HCT116 (cell line): ENCODE data around the gene MAP1LC3B2. TPM values are rescaled to one million over a fixed set of nuclear protein-coding genes. Genes with fewer than 3 reads are reported as not detected.

Experiments used
- ATAC-seq: fragments of 200-7000 bp; cut with Tn5 transposase; 2 replicates; pipeline ENCODE4 v1.9.1; 2020; ENCODE audit warnings: mild to moderate bottlenecking, moderate library complexity
- BruUV-seq: library from RNA; stranded (reverse); fragments of 400-500 nt; replicated peaks from 2 replicates; lab custom pipeline; 2021; lab: Mats Ljungman, UMichigan
- CTCF ChIA-PET: fragments of 300-600 bp; sonication (Branson Sonifier 250); formaldehyde crosslinking; loops from one replicate; lab custom pipeline; 2021; ENCODE audit warnings: antibody characterized with exemption; lab: Charles Lee
- POLR2A ChIA-PET: fragments of 300-600, 350-600 bp; sonication (Branson Sonifier 250); formaldehyde crosslinking; loops from one replicate; lab custom pipeline; 2021; ENCODE audit warnings: antibody characterized with exemption; lab: Charles Lee
- RAD21 ChIA-PET, 2 experiments: fragments of 300-600 bp; sonication (Branson Sonifier 250); formaldehyde crosslinking; loops; one replicate each; lab custom pipeline; 2023; ENCODE audit warnings: low total read pairs in 2 of 2; ENCODE audit not compliant: uncharacterized antibody in 2 of 2, unreplicated experiment in 2 of 2, low non-redundant PET in 1 of 2; lab: Charles Lee
- DNase-seq: peaks from one replicate; pipeline ENCODE4 v3.0.0-alpha.2; 2010; ENCODE audit warnings: low read depth, low spot score
- H2AFZ ChIP-seq: fragments of 200-600 bp; shearing (Covaris generic), sonication (generic); 2 replicates; pipeline ENCODE4 v1.6.1; 2017; ENCODE audit warnings: low read depth, mixed run types, mixed read lengths, antibody characterized with exemption, low read length; ENCODE audit not compliant: poor library complexity, severe bottlenecking
- H3K27ac ChIP-seq: 2 replicates; pipeline ENCODE4 v1.5.1; 2012; ENCODE audit warnings: low read depth, low read length
- H3K27me3 ChIP-seq: fragments of 200-600 bp; sonication (generic); 2 replicates; pipeline ENCODE4 v1.6.1; 2016; ENCODE audit warnings: mixed run types, low read length, mixed read lengths; ENCODE audit not compliant: insufficient read depth
- H3K36me3 ChIP-seq, 2 experiments: fragments of 200-500 bp in 1 of 2; fragments of 200-600 bp in 1 of 2; sonication (Bioruptor generic) in 1 of 2; sonication (generic) in 1 of 2; 2 replicates each; pipeline versions ENCODE4 v1.5.1 to v1.6.1; 2014 to 2016; ENCODE audit warnings: low read length in 2 of 2, inconsistent platforms in 1 of 2, mixed read lengths in 1 of 2, mixed run types in 1 of 2; ENCODE audit not compliant: insufficient read depth in 2 of 2, control insufficient read depth in 1 of 2
- H3K4me1 ChIP-seq, 2 experiments: fragments of 200-600 bp in 1 of 2; sonication (generic) in 1 of 2; 2 replicates each; pipeline versions ENCODE4 v1.5.1 to v1.6.1; 2012 to 2017; ENCODE audit warnings: low read length in 2 of 2, inconsistent platforms in 1 of 2, mild to moderate bottlenecking in 1 of 2, mixed read lengths in 1 of 2, mixed run types in 1 of 2, moderate library complexity in 1 of 2; ENCODE audit not compliant: insufficient read depth in 2 of 2, control insufficient read depth in 1 of 2
- H3K4me2 ChIP-seq: fragments of 200-600 bp; sonication (generic); 2 replicates; pipeline ENCODE4 v1.6.1; 2017; ENCODE audit warnings: mixed run types, low read length, mixed read lengths
- H3K4me3 ChIP-seq, 2 experiments: fragments of 200-600 bp in 1 of 2; sonication (generic) in 1 of 2; replicated peaks in 1 of 2; 2 replicates each; pipeline ENCODE4 v1.5.1; 2011 to 2016; ENCODE audit warnings: low read length in 2 of 2, control low read depth in 1 of 2, low read depth in 1 of 2, mild to moderate bottlenecking in 1 of 2, mixed read lengths in 1 of 2, mixed run types in 1 of 2
- H3K79me2 ChIP-seq: fragments of 200-600 bp; sonication (generic); 2 replicates; pipeline ENCODE4 v1.6.1; 2017; ENCODE audit warnings: mild to moderate bottlenecking, mixed run types, low read length, moderate library complexity, mixed read lengths; ENCODE audit not compliant: insufficient read depth
- H3K9ac ChIP-seq: fragments of 200-600 bp; sonication (generic); 2 replicates; pipeline ENCODE4 v1.6.1; 2016; ENCODE audit warnings: low read length, mixed read lengths
- H3K9me2 ChIP-seq: fragments of 200-600 bp; sonication (generic), shearing (Covaris generic); 2 replicates; pipeline ENCODE4 v1.6.1; 2017; ENCODE audit warnings: mixed run types, mild to moderate bottlenecking, moderate library complexity; ENCODE audit not compliant: insufficient read depth
- H3K9me3 ChIP-seq, 2 experiments: fragments of 200-500 bp in 1 of 2; fragments of 200-600 bp in 1 of 2; sonication (Bioruptor generic) in 1 of 2; sonication (generic) in 1 of 2; 2 replicates each; pipeline ENCODE4 v1.6.1; 2014 to 2017; ENCODE audit warnings: low read length in 2 of 2, mixed read lengths in 2 of 2, inconsistent platforms in 1 of 2, low read depth in 1 of 2, mild to moderate bottlenecking in 1 of 2, mixed run types in 1 of 2, moderate library complexity in 1 of 2; ENCODE audit not compliant: control insufficient read depth in 1 of 2, insufficient read depth in 1 of 2
- H4K20me1 ChIP-seq: fragments of 200-600 bp; sonication (generic), shearing (Covaris generic); 2 replicates; pipeline ENCODE4 v1.6.1; 2017; ENCODE audit warnings: mixed run types, mild to moderate bottlenecking, moderate library complexity; ENCODE audit not compliant: insufficient read depth
- CBX3 ChIP-seq: IDR thresholded peaks from 2 replicates; pipeline ENCODE4 v1.6.1; 2012; ENCODE audit warnings: low read depth
- CEBPB ChIP-seq: IDR thresholded peaks from 2 replicates; pipeline ENCODE4 v1.6.1; 2012; ENCODE audit warnings: low read depth
- EZH2phosphoT487 ChIP-seq: fragments of 200-600 bp; IDR thresholded peaks from 2 replicates; pipeline ENCODE4 v1.6.1; 2018; ENCODE audit warnings: antibody characterized with exemption, borderline replicate concordance
- REST ChIP-seq: IDR thresholded peaks from 2 replicates; pipeline ENCODE4 v1.6.1; 2012; ENCODE audit warnings: low read depth
- YY1 ChIP-seq: IDR thresholded peaks from 2 replicates; pipeline ENCODE4 v1.6.1; 2011; ENCODE audit warnings: low read length, low read depth, moderate library complexity, mild to moderate bottlenecking; ENCODE audit not compliant: insufficient replicate concordance; ENCODE audit errors: extremely low read depth
- ZNF274 ChIP-seq: fragments of 200-500 bp; sonication (Bioruptor generic); IDR thresholded peaks from 2 replicates; pipeline ENCODE4 v1.6.1; 2014; ENCODE audit warnings: mild to moderate bottlenecking, low read depth, low read length, inconsistent platforms
- intact Hi-C: fragments of 100-400 bp; cut with micrococcal nuclease; formaldehyde crosslinking; loops from 2 replicates; pipeline ENCODE4 v1.10.0; 2022
- total RNA-seq: library from RNA; stranded (reverse); gene quantifications from one replicate; pipeline ENCODE4 v1.2.1, GENCODE V29; 2021; ENCODE audit not compliant: unreplicated experiment
- TF ChIP-seq, protein P1 (sequence below): IDR thresholded peaks from 2 replicates; pipeline ENCODE4 v1.6.1; 2012

MAP1LC3B2 gene
- total RNA-seq, 1 experiment from 2014 or later, result 4.7 TPM

DNA sequence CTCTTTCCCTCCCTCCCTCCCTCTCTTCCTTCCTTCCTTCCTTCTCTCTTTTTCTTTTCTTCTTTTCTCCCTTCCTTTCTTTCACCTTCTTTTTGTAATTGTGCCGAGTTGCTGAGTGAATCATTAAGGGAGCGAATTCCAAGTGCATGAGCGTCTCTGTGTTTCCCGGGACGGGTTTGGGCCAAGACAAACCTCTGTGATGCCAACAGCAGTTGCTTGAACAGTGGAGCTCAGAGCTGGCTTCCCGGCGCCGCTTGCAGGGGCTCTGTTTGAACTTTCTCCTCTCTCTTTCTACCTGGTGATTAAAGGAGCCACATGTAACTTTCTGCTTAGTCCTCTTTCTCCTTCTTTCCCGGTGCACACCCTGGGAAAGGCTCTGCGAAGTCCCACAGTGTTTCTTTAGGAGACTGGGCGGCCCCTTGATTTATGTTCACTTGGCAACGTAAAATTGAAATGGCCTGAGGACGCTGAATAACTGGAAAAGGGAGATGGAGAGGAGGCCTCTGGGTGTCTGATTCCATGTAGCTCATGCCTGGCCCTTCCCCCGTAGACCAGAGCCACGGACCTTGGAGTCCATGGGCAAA lies 33.7 kb upstream of the MAP1LC3B2 start:
- DNase-seq (peak; percentile 80), ATAC-seq (peak; percentile 53)
- Histone ChIP-seq H3K9ac (peak overlapping the region; percentile 77), H3K4me1 (peaks cover 85 to 100% of the 10 kb centered on the region in 2 experiments), H2AFZ (no peak overlapping the region), H3K9me3 (no peaks in the 10 kb centered on the region), H3K79me2 (no peaks in the 10 kb centered on the region), H4K20me1 (no peaks in the 10 kb centered on the region), H3K36me3 (no peaks in the 10 kb centered on the region), H3K9me2 (no peaks in the 10 kb centered on the region), H3K4me3 (peak overlapping the region; percentile 24 to 36), H3K27me3 (no peaks in the 10 kb centered on the region), H3K4me2 (peak overlapping the region; percentile 75), H3K27ac (peak overlapping the region; percentile 97)
- TF ChIP-seq CEBPB, result no peak
- TF ChIP-seq REST, result no peak
- TF ChIP-seq, protein P1, sequence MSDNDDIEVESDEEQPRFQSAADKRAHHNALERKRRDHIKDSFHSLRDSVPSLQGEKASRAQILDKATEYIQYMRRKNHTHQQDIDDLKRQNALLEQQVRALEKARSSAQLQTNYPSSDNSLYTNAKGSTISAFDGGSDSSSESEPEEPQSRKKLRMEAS, result no peak
- no peak for TF ChIP-seq EZH2phosphoT487
- no peak for TF ChIP-seq CBX3
- peak; percentile 27 for TF ChIP-seq YY1
- TF ChIP-seq ZNF274, result no peak
- ChIA-PET CTCF (no interaction called here), RAD21 (interaction anchor here (0.8 to 1.1 kb wide), 2 partner anchors 8 to 32 kb away, joined by 3 to 5 read pairs; no protein-coding TSS in a partner anchor), POLR2A (interaction anchor here (0.6 to 6.3 kb wide), 7 partner anchors 8 to 248 kb away, joined by 3 to 66 read pairs (median 4); partner anchors contain the start of gene MED13L)
- intact Hi-C loops, result no loop called here
- BruUV-seq, result TSS peak; percentile 95
